GM12878 (cell line): Measurements from ENCODE around the gene FZD2. TPM values are rescaled to one million over a fixed set of nuclear protein-coding genes. Genes with fewer than 3 reads are reported as not detected.

ENCODE experiments used
- ATAC-seq: fragments of 200-7000 bp; cut with Tn5 transposase; 3 replicates; pipeline ENCODE4 v1.9.1; 2020; ENCODE audit warnings: mild to moderate bottlenecking, moderate library complexity
- BruUV-seq: library from RNA; stranded (reverse); fragments of 400-500 nt; replicated peaks from 2 replicates; lab custom pipeline; 2021; lab: Mats Ljungman, UMichigan
- CTCF ChIA-PET: fragments of 300-600 bp; sonication (Branson Sonifier 250); formaldehyde crosslinking; extraction: SDS; loops from one replicate; lab custom pipeline; 2021; ENCODE audit warnings: inconsistent platforms; lab: Yijun Ruan, JAX
- POLR2A ChIA-PET: fragments of 350-600 bp; formaldehyde crosslinking; extraction: SDS; loops from one replicate; lab custom pipeline; 2021; ENCODE audit warnings: inconsistent platforms; lab: Charles Lee
- RAD21 ChIA-PET: fragments of 300-600 bp; sonication (Branson Sonifier 250); formaldehyde crosslinking; loops from one replicate; lab custom pipeline; 2023; ENCODE audit warnings: antibody characterized with exemption; ENCODE audit not compliant: unreplicated experiment; lab: Charles Lee
- SMC1A ChIA-PET: fragments of 300-600 bp; sonication (Branson Sonifier 250); formaldehyde crosslinking; loops from one replicate; lab custom pipeline; 2023; ENCODE audit not compliant: unreplicated experiment, uncharacterized antibody; lab: Charles Lee
- DNase-seq: peaks from one replicate; pipeline ENCODE4 v3.0.0-alpha.2; 2011; ENCODE audit warnings: low read depth, low spot score
- FAIRE-seq: peaks from 3 replicates; lab custom pipeline; 2011; peaks lifted over from hg19 to GRCh38; lab: Jason Lieb, UNC
- H2AFZ ChIP-seq: 2 replicates; pipeline ENCODE4 v1.6.0; 2011; ENCODE audit warnings: low read depth, low read length, control low read depth; ENCODE audit not compliant: control insufficient read depth
- H3K27ac ChIP-seq: 2 replicates; pipeline ENCODE4 v1.5.1; 2011; ENCODE audit warnings: control low read depth; ENCODE audit not compliant: control insufficient read depth, insufficient read depth
- H3K27me3 ChIP-seq, 2 experiments: replicated peaks in 1 of 2; 2 replicates each; pipeline versions ENCODE4 v1.6.0 to v1.6.1; 2011; ENCODE audit warnings: low read length in 1 of 2; ENCODE audit not compliant: control insufficient read depth in 2 of 2, insufficient read depth in 2 of 2
- H3K36me3 ChIP-seq, 2 experiments: 2 replicates each; pipeline ENCODE4 v1.5.1; 2011; ENCODE audit warnings: low read length in 1 of 2; ENCODE audit not compliant: control insufficient read depth in 2 of 2, insufficient read depth in 2 of 2
- H3K4me1 ChIP-seq: 2 replicates; pipeline ENCODE4 v1.6.1; 2011; ENCODE audit warnings: mild to moderate bottlenecking, low read length, moderate library complexity, mixed read lengths; ENCODE audit not compliant: control insufficient read depth, insufficient read depth
- H3K4me2 ChIP-seq: 2 replicates; pipeline ENCODE4 v1.6.0; 2011; ENCODE audit warnings: control low read depth; ENCODE audit not compliant: control insufficient read depth, insufficient read depth
- H3K4me3 ChIP-seq: fragments of 200-600 bp; sonication (generic); 2 replicates; pipeline ENCODE4 v1.5.1; 2016
- H3K79me2 ChIP-seq: 2 replicates; pipeline ENCODE4 v1.6.0; 2011; ENCODE audit warnings: low read length; ENCODE audit not compliant: control insufficient read depth, insufficient read depth
- H3K9ac ChIP-seq: 2 replicates; pipeline ENCODE4 v1.8.0; 2011; ENCODE audit warnings: low read length, control low read depth, mixed read lengths; ENCODE audit not compliant: control insufficient read depth, insufficient read depth
- H3K9me3 ChIP-seq: replicated peaks from 3 replicates; pipeline ENCODE4 v1.5.1; 2011; ENCODE audit warnings: mild to moderate bottlenecking, low read length; ENCODE audit not compliant: control insufficient read depth, insufficient read depth
- H4K20me1 ChIP-seq: 2 replicates; pipeline ENCODE4 v1.6.0; 2011; ENCODE audit not compliant: control insufficient read depth, insufficient read depth
- BCL3 ChIP-seq: IDR thresholded peaks from 2 replicates; pipeline ENCODE4 v1.6.1; 2011; ENCODE audit warnings: borderline replicate concordance, low read depth, mild to moderate bottlenecking, moderate library complexity, low read length; ENCODE audit not compliant: insufficient read depth, poor library complexity, severe bottlenecking
- CEBPZ ChIP-seq: fragments of 150-350 bp; IDR thresholded peaks from 2 replicates; pipeline ENCODE4 v1.6.1; 2016; ENCODE audit warnings: low read depth, low read length
- E4F1 ChIP-seq: fragments of 450-650 bp; IDR thresholded peaks from 2 replicates; pipeline ENCODE4 v1.6.1; 2018; ENCODE audit warnings: borderline replicate concordance, mild to moderate bottlenecking; ENCODE audit not compliant: partially characterized antibody
- GABPA ChIP-seq: IDR thresholded peaks from 2 replicates; pipeline ENCODE4 v1.6.1; 2014; ENCODE audit warnings: antibody characterized with exemption, low read depth, mild to moderate bottlenecking, inconsistent platforms
- RFX5 ChIP-seq: IDR thresholded peaks from 2 replicates; pipeline ENCODE4 v1.6.1; 2011; ENCODE audit warnings: low read depth, low read length, improper control_type of control experiment
- SREBF2 ChIP-seq: IDR thresholded peaks from 2 replicates; pipeline ENCODE4 v1.6.1; 2012; ENCODE audit warnings: mild to moderate bottlenecking, low read length
- USF1 ChIP-seq: IDR thresholded peaks from 2 replicates; pipeline ENCODE4 v1.6.1; 2011; ENCODE audit warnings: borderline replicate concordance, low read depth, mild to moderate bottlenecking, moderate library complexity, mixed read lengths, low read length; ENCODE audit not compliant: insufficient read depth; ENCODE audit errors: extremely low read length
- USF2 ChIP-seq: IDR thresholded peaks from 2 replicates; pipeline ENCODE4 v1.6.1; 2011; ENCODE audit warnings: low read depth, low read length, improper control_type of control experiment, borderline replicate concordance
- YBX1 ChIP-seq: fragments of 450-650 bp; IDR thresholded peaks from 2 replicates; pipeline ENCODE4 v1.6.1; 2016; ENCODE audit warnings: antibody characterized with exemption
- WGBS: methylation state at CpG from one replicate; pipeline ENCODE4 v1.1.6; 2016; ENCODE audit warnings: low lambda C conversion rate; ENCODE audit not compliant: insufficient replicate concordance, insufficient coverage; ENCODE audit errors: missing lambda C conversion rate; 5-methylcytosine and 5-hydroxymethylcytosine counted together
- in situ Hi-C: fragments of 300-500 bp; cut with MboI; formaldehyde crosslinking; loops from 9 replicates; pipeline ENCODE4 v1.14.3; 2018; ENCODE audit warnings: mixed read lengths
- intact Hi-C: fragments of 100-400 bp; cut with micrococcal nuclease; formaldehyde crosslinking; loops from one replicate; pipeline ENCODE4 v1.14.2; 2022; ENCODE audit not compliant: unreplicated experiment
- polyA plus RNA-seq, 11 experiments: library from polyadenylated mRNA; depleted of rRNA in 4 of 11; unstranded in 6 of 11; stranded (reverse) in 5 of 11; fragments of >200 nt; fragmentation: Nextera tagmentation in 4 of 11; fragmentation: Illumina TruSeq in 1 of 11; extraction: Ambion mirVana in 4 of 11; extraction: Trizol in 1 of 11; gene quantifications; 1 replicate in 1 of 11; 2 replicates in 10 of 11; pipeline versions ENCODE4 v1.2.1 to v1.2.3, GENCODE V29; 2011 to 2016; ENCODE audit warnings: inconsistent platforms in 2 of 11, missing spikeins in 2 of 11, low read depth in 1 of 11
- total RNA-seq, 4 experiments: library from RNA; depleted of rRNA in 3 of 4; stranded (reverse); fragments of >200 nt in 3 of 4; fragmentation: Illumina TruSeq in 1 of 4; extraction: Trizol in 1 of 4; gene quantifications; 2 replicates each; pipeline versions ENCODE4 v1.2.1 to v1.2.3, GENCODE V29; 2013 to 2021

Gene FZD2
- total and polyA plus RNA-seq, 10 of the 15 experiments (the other 5 are each of a cell fraction or from before 2014, with no cell fraction given) = 0.09 to 4.2 (median 0.63) TPM; not detected in 1

- ChIA-PET SMC1A (no interaction called here), RAD21 (no interaction called here)
- H3K4me1 ChIP-seq = no peaks in the 10 kb centered on the region
- no peak for FAIRE-seq
- no peak overlapping the region for H2AFZ ChIP-seq
- no peak overlapping the region for H3K27ac ChIP-seq
- H3K9ac ChIP-seq = no peak overlapping the region
- H3K27me3 ChIP-seq = no peaks in the 10 kb centered on the region
- H3K9me3 ChIP-seq = no peaks in the 10 kb centered on the region
- no peak for DNase-seq
- H3K4me2 ChIP-seq = no peak overlapping the region
- in situ Hi-C loops = no loop called here
- H3K79me2 ChIP-seq = no peaks in the 10 kb centered on the region
- H3K36me3 ChIP-seq = no peaks in the 10 kb centered on the region
- no TSS peak for BruUV-seq
- WGBS = 48% methylated on average over 15 of the region's 15 CpGs
- H4K20me1 ChIP-seq = no peaks in the 10 kb centered on the region
- no peak for ATAC-seq
- no peak overlapping the region for H3K4me3 ChIP-seq
- TF ChIP-seq BCL3 = no peak
- no peak for TF ChIP-seq CEBPZ
- TF ChIP-seq GABPA = no peak
- TF ChIP-seq USF2 = no peak
- TF ChIP-seq E4F1 = no peak
- TF ChIP-seq RFX5 = no peak
- no peak for TF ChIP-seq YBX1
- TF ChIP-seq USF1 = no peak
- TF ChIP-seq SREBF2 = no peak
- TF ChIP-seq, all 136 proteins: peak for 0
- POLR2A ChIA-PET = no interaction called here
- intact Hi-C loops = no loop called here
- CTCF ChIA-PET = no interaction called here
These were observed 44.3 kb downstream of the FZD2 start for GRCh38 chr17:44601539-44601938.
